Testis (tissue), 2 donors: ENCODE results near the gene PARVB.

Experiments used
- CTCF ChIP-seq, 3 experiments: fragments of 450-650 bp in 2 of 3; fragments of 200-600 bp in 1 of 3; sonication (generic) in 1 of 3; IDR thresholded peaks; one replicate each; pipeline ENCODE4 v1.5.1; 2016 to 2019; ENCODE audit warnings: antibody characterized with exemption in 3 of 3, mild to moderate bottlenecking in 2 of 3, moderate library complexity in 1 of 3
- POLR2A ChIP-seq: fragments of 450-650 bp; IDR thresholded peaks from one replicate; pipeline ENCODE4 v1.6.1; 2017; ENCODE audit warnings: antibody characterized with exemption, mild to moderate bottlenecking, moderate library complexity

GRCh38 chr22:44023404-44024287 lies 456 bp upstream of the PARVB start:
- TF ChIP-seq CTCF (IDR thresholded peaks at IDR 0.05) (no peak), POLR2A (no peak)
